ENCODE data around the gene MAVS.
A peak's percentile ranks its signal among the peaks of the same experiment; 100 is the strongest.
"Not testable (repeated sequence)": the region's sequence is repeated elsewhere in the genome, so short reads cannot be mapped to it uniquely, and the experiment has no call there.

MAVS gene

GRCh38 chr20:3820901-3821727, 25.5 kb upstream of the MAVS start:
- DNase-seq (ENCODE audit: extremely low read depth, low read depth): no peak
- no peak for TF ChIP-seq CTCF (IDR thresholded peaks at IDR 0.05; ENCODE audit: low read depth, low read length, missing control alignments)

DNA sequence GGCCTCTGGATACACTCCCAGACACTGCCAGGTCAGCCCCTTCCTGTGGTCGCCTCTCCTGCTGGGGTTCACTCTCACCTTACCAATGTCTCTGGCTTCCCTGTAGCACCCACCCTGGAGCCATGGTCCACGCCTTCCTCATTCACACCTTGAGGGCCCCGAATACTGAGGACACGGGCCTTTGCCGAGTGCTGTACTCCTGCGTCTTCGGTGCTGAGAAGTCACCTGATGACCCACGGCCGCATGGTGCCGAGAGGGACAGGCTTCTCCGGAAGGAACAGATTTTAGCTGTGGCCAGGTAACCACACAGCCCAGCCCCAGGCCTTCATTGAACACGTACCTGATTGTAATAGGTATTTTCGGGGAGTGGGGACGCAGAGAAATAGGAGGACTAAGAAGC, 24.6 kb upstream of the MAVS start:
- DNase-seq (ENCODE audit: extremely low read depth, low read depth): no peak
- TF ChIP-seq CTCF (IDR thresholded peaks at IDR 0.05; ENCODE audit: low read depth, low read length, missing control alignments): no peak
- no peak overlapping the region for H3K4me3 ChIP-seq (replicated peaks; ENCODE audit: low read depth, low read length)

More at GRCh38 chr20:3820901-3821727, 25.5 kb upstream of the MAVS start:
- H3K4me3 ChIP-seq (replicated peaks; ENCODE audit: low read depth, low read length): peak overlapping the region; percentile 75

DNA sequence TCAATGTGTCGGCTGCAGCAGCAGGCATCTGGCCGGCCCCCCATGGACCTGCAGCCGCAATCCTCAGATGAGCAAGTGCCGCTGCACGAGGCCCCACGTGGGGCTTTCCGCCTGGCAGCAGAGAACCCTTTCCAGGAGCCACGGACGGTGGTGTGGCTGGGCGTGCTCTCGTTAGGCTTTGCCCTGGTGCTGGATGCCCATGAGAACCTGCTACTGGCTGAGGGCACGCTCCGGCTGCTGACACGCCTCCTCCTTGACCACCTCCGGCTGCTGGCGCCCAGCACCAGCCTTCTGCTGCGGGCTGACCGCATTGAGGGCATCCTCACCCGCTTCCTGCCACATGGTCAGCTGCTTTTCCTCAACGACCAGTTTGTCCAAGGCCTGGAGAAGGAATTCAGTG, 22.8 kb upstream of the MAVS start:
- no peak for TF ChIP-seq CTCF (IDR thresholded peaks at IDR 0.05; ENCODE audit: low read depth, low read length, missing control alignments)
- H3K4me3 ChIP-seq (replicated peaks; ENCODE audit: low read depth, low read length): no peak overlapping the region
- no peak for DNase-seq (ENCODE audit: extremely low read depth, low read depth)

- DNase-seq (ENCODE audit: extremely low read depth, low read depth): no peak
- no peak for TF ChIP-seq CTCF (IDR thresholded peaks at IDR 0.05; ENCODE audit: low read depth, low read length, missing control alignments)
- no peak overlapping the region for H3K4me3 ChIP-seq (replicated peaks; ENCODE audit: low read depth, low read length)
These were observed 21.1 kb upstream of the MAVS start for GRCh38 chr20:3825526-3825925.

DNA sequence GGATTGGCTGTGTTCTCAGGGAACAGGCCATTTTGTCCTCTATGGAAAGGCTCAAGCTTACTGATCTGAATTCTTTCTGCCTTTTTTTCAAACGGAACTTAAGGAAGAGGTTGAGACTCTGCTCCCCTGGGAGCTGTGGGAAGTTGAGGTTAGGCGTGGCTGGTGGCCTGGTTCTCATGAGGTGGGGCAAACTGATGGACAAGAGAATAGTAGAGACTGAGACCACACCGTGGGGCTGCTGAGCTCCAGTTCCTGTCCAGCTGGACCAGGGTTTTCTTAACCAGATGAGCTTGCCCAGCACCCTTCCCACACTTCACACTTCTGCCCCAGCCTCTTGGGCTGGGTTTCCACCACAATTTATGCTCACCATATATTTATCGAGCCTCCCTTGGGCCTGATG, 20.2 kb upstream of the MAVS start:
- no peak for TF ChIP-seq CTCF (IDR thresholded peaks at IDR 0.05; ENCODE audit: low read depth, low read length, missing control alignments)
- no peak for DNase-seq (ENCODE audit: extremely low read depth, low read depth)

GRCh38 chr20:3828798-3829197, 17.8 kb upstream of the MAVS start:
- H3K4me3 ChIP-seq (replicated peaks; ENCODE audit: low read depth, low read length): no peak overlapping the region
- no peak for TF ChIP-seq CTCF (IDR thresholded peaks at IDR 0.05; ENCODE audit: low read depth, low read length, missing control alignments)
- no peak for DNase-seq (ENCODE audit: extremely low read depth, low read depth)

More for the DNA sequence above, 20.2 kb upstream of the MAVS start:
- H3K4me3 ChIP-seq (replicated peaks; ENCODE audit: low read depth, low read length): no peak overlapping the region

GRCh38 chr20:3829891-3830290, 16.7 kb upstream of the MAVS start:
- not testable (repeated sequence) for DNase-seq (ENCODE audit: extremely low read depth, low read depth); H3K4me3 ChIP-seq (replicated peaks; ENCODE audit: low read depth, low read length)

Data from HFF-Myc (cell line).